Endothelial cell of umbilical vein (primary cell): ENCODE data around the gene MLLT1. TPM values are rescaled to one million over a fixed set of nuclear protein-coding genes. Genes with fewer than 3 reads are reported as not detected.

Experiments used
- BruUV-seq: library from RNA; stranded (reverse); fragments of 400-500 nt; replicated peaks from 2 replicates; lab custom pipeline; 2021; lab: Mats Ljungman, UMichigan
- CTCF ChIA-PET: fragments of 300-600, 350-600 bp; sonication (Branson Sonifier 250); formaldehyde crosslinking; loops from one replicate; lab custom pipeline; 2021; ENCODE audit warnings: antibody characterized with exemption, inconsistent platforms; lab: Charles Lee
- POLR2A ChIA-PET: fragments of 300-600, 350-600 bp; sonication (Branson Sonifier 250); formaldehyde crosslinking; loops from one replicate; lab custom pipeline; 2021; ENCODE audit warnings: antibody characterized with exemption, inconsistent platforms; lab: Charles Lee
- DNase-seq: peaks from one replicate; pipeline ENCODE4 v3.0.0-alpha.2; 2011; ENCODE audit warnings: low read depth, low spot score
- FAIRE-seq: peaks from 2 replicates; lab custom pipeline; 2011; peaks lifted over from hg19 to GRCh38; lab: Jason Lieb, UNC
- H2AFZ ChIP-seq: 2 replicates; pipeline ENCODE4 v1.6.0; 2012; ENCODE audit warnings: low read depth, low read length, control low read depth, inconsistent platforms
- H3K27ac ChIP-seq: 2 replicates; pipeline ENCODE4 v1.5.1; 2011; ENCODE audit warnings: low read depth, mild to moderate bottlenecking, control low read depth, low read length, moderate library complexity; ENCODE audit not compliant: insufficient read depth
- H3K27me3 ChIP-seq, 2 experiments: 2 replicates each; pipeline versions ENCODE4 v1.6.0 to v1.6.1; 2011; ENCODE audit warnings: low read length in 2 of 2, mixed read lengths in 1 of 2; ENCODE audit not compliant: control insufficient read depth in 2 of 2, insufficient read depth in 2 of 2
- H3K36me3 ChIP-seq, 2 experiments: 2 replicates in 1 of 2; 3 replicates in 1 of 2; pipeline ENCODE4 v1.5.1; 2011; ENCODE audit warnings: low read length in 2 of 2, mild to moderate bottlenecking in 1 of 2, moderate library complexity in 1 of 2; ENCODE audit not compliant: control insufficient read depth in 2 of 2, insufficient read depth in 2 of 2; ENCODE audit errors: extremely low read depth in 1 of 2
- H3K4me1 ChIP-seq: 3 replicates; pipeline ENCODE4 v1.5.1; 2011; ENCODE audit warnings: mild to moderate bottlenecking, low read length; ENCODE audit not compliant: control insufficient read depth, insufficient read depth; ENCODE audit errors: extremely low read depth
- H3K4me2 ChIP-seq: 2 replicates; pipeline ENCODE4 v1.6.1; 2011; ENCODE audit warnings: low read length, control low read depth, mixed read lengths; ENCODE audit not compliant: insufficient read depth
- H3K4me3 ChIP-seq, 3 experiments: fragments of 200-600 bp in 1 of 3; sonication (generic), shearing (Covaris generic) in 1 of 3; replicated peaks in 1 of 3; 2 replicates each; pipeline ENCODE4 v1.5.1; 2011 to 2016; ENCODE audit warnings: control low read depth in 3 of 3, low read length in 3 of 3, mild to moderate bottlenecking in 2 of 3, inconsistent platforms in 1 of 3, low read depth in 1 of 3, moderate library complexity in 1 of 3; ENCODE audit not compliant: insufficient read depth in 1 of 3
- H3K79me2 ChIP-seq: 2 replicates; pipeline ENCODE4 v1.6.0; 2012; ENCODE audit warnings: low read length, inconsistent platforms; ENCODE audit not compliant: control insufficient read depth, insufficient read depth
- H3K9ac ChIP-seq: replicated peaks from 2 replicates; pipeline ENCODE3; 2011; ENCODE audit warnings: low read length, control low read depth; ENCODE audit not compliant: insufficient read depth; ENCODE audit errors: extremely low read depth
- H3K9me1 ChIP-seq: replicated peaks from 3 replicates; pipeline ENCODE4 v1.6.0; 2011; ENCODE audit warnings: mild to moderate bottlenecking, low read length; ENCODE audit not compliant: control insufficient read depth, insufficient read depth; ENCODE audit errors: extremely low read depth
- H3K9me3 ChIP-seq: replicated peaks from 2 replicates; pipeline ENCODE4 v1.5.1; 2012; ENCODE audit warnings: low read length, inconsistent platforms; ENCODE audit not compliant: control insufficient read depth, insufficient read depth
- H4K20me1 ChIP-seq: replicated peaks from 2 replicates; pipeline ENCODE3; 2011; ENCODE audit warnings: mild to moderate bottlenecking, low read length; ENCODE audit not compliant: control insufficient read depth, insufficient read depth; ENCODE audit errors: extremely low read depth
- CTCF ChIP-seq, 2 donors: IDR thresholded peaks; 1 replicate in 1 of 2; 2 replicates in 1 of 2; pipeline ENCODE4 v1.5.1; 2011; ENCODE audit warnings: low read length in 2 of 2, mild to moderate bottlenecking in 2 of 2, moderate library complexity in 2 of 2, control low read depth in 1 of 2, inconsistent platforms in 1 of 2, low read depth in 1 of 2; ENCODE audit not compliant: insufficient read depth in 1 of 2; ENCODE audit errors: extremely low read depth in 1 of 2
- EZH2 ChIP-seq: IDR thresholded peaks from 2 replicates; pipeline ENCODE4 v1.6.1; 2012; ENCODE audit warnings: borderline replicate concordance, low read depth, mild to moderate bottlenecking, moderate library complexity, low read length, inconsistent platforms; ENCODE audit not compliant: severe bottlenecking
- FOS ChIP-seq: IDR thresholded peaks from 2 replicates; pipeline ENCODE4 v1.6.1; 2011; ENCODE audit warnings: mild to moderate bottlenecking, low read length, moderate library complexity, borderline replicate concordance; ENCODE audit not compliant: insufficient read depth
- GATA2 ChIP-seq: IDR thresholded peaks from 2 replicates; pipeline ENCODE4 v1.7.0; 2011; ENCODE audit warnings: low read depth, mild to moderate bottlenecking, moderate library complexity, mixed read lengths, low read length; ENCODE audit not compliant: insufficient read length, insufficient read depth
- JUN ChIP-seq: IDR thresholded peaks from 2 replicates; pipeline ENCODE4 v1.6.1; 2011; ENCODE audit warnings: borderline replicate concordance, low read depth; ENCODE audit not compliant: insufficient read length, insufficient read depth
- MAX ChIP-seq: IDR thresholded peaks from 2 replicates; pipeline ENCODE4 v1.6.1; 2011; ENCODE audit not compliant: insufficient read depth, insufficient read length
- MYC ChIP-seq: IDR thresholded peaks from one replicate; pipeline ENCODE4 v1.6.1; 2011; ENCODE audit warnings: mild to moderate bottlenecking, low read depth, low read length
- POLR2A ChIP-seq: IDR thresholded peaks from 2 replicates; pipeline ENCODE4 v1.6.1; 2012; ENCODE audit warnings: low read depth, mild to moderate bottlenecking, control low read depth, low read length
- POLR2AphosphoS5 ChIP-seq: IDR thresholded peaks from 2 replicates; pipeline ENCODE4 v1.6.1; 2012; ENCODE audit warnings: low read depth, mild to moderate bottlenecking, control low read depth, low read length, moderate library complexity; ENCODE audit not compliant: insufficient read depth
- dilution Hi-C: fragments of 300-500 bp; cut with MboI; formaldehyde crosslinking; loops from one replicate; pipeline ENCODE4 v1.15.0; 2019; ENCODE audit warnings: low sequenced_read_pairs; ENCODE audit not compliant: extremely low pct_ligation_motif_present
- intact Hi-C: fragments of 100-400 bp; cut with micrococcal nuclease; formaldehyde crosslinking; loops from one replicate; pipeline ENCODE4 v1.10.0; 2022
- polyA plus RNA-seq, 4 experiments: library from polyadenylated mRNA; depleted of rRNA in 3 of 4; stranded (reverse) in 3 of 4; unstranded in 1 of 4; fragments of >200 nt; gene quantifications; 2 replicates each; pipeline versions ENCODE4 v1.2.1 to v1.2.3, GENCODE V29; 2011 to 2012; ENCODE audit warnings: missing spikeins in 1 of 4
- total RNA-seq: library from RNA; stranded (reverse); gene quantifications from 2 replicates; pipeline ENCODE4 v1.2.3, GENCODE V29; 2021

Gene MLLT1
- total and polyA plus RNA-seq, 2 donors (not counting 3 experiments of a cell fraction or from before 2014, with no cell fraction given), result 43.9 to 84.8 TPM

- H3K79me2 ChIP-seq, result no peaks in the 10 kb centered on the region
- intact Hi-C loops, result no loop called here
- no peak overlapping the region for H3K4me3 ChIP-seq
- no peak overlapping the region for H3K4me2 ChIP-seq
- no peaks in the 10 kb centered on the region for H3K9me1 ChIP-seq
- no peaks in the 10 kb centered on the region for H4K20me1 ChIP-seq
- dilution Hi-C loops, result no loop called here
- ChIA-PET CTCF (interaction anchor here (0.6 to 2.2 kb wide), 3 partner anchors 13 to 101 kb away, joined by 3 to 7 read pairs (median 3); no protein-coding TSS in a partner anchor), POLR2A (interaction anchor here (0.7 kb wide), 1 partner anchor 213 kb away, joined by 6 read pairs; no protein-coding TSS in a partner anchor)
- no peak overlapping the region for H3K9ac ChIP-seq
- no peaks in the 10 kb centered on the region for H3K36me3 ChIP-seq
- no peak for TF ChIP-seq POLR2AphosphoS5
- no peak for TF ChIP-seq CTCF (IDR thresholded peaks at IDR 0.05; ENCODE audit: extremely low read depth in 1 of 2, insufficient read depth in 1 of 2, low read depth in 1 of 2, low read length in 2 of 2)
- H3K9me3 ChIP-seq, result no peaks in the 10 kb centered on the region
- H3K4me1 ChIP-seq, result no peaks in the 10 kb centered on the region
- FAIRE-seq (no peak), DNase-seq (no peak)
- no peak overlapping the region for H2AFZ ChIP-seq
- H3K27me3 ChIP-seq, result no peaks in the 10 kb centered on the region
- H3K27ac ChIP-seq, result no peak overlapping the region
- no TSS peak for BruUV-seq
Observed at GRCh38 chr19:6319376-6319775, 39.6 kb upstream of the MLLT1 start.

- no peak overlapping the region for H2AFZ ChIP-seq
- H3K4me1 ChIP-seq, result no peaks in the 10 kb centered on the region
- POLR2A ChIA-PET, result no interaction called here
- TF ChIP-seq JUN (no peak), POLR2AphosphoS5 (no peak), GATA2 (no peak), FOS (no peak), CTCF (IDR thresholded peaks at IDR 0.05; ENCODE audit: extremely low read depth in 1 of 2, insufficient read depth in 1 of 2, low read depth in 1 of 2, low read length in 2 of 2) (no peak), MAX (no peak), MYC (no peak), EZH2 (no peak), POLR2A (no peak)
- no peak overlapping the region for H3K4me3 ChIP-seq
- DNase-seq, result no peak
- dilution Hi-C loops (no loop called here), intact Hi-C loops (no loop called here)
- BruUV-seq, result no TSS peak
- H3K4me2 ChIP-seq, result no peak overlapping the region
- CTCF ChIA-PET, result interaction anchor here (0.8 to 1.2 kb wide), 2 partner anchors 18 to 35 kb away, joined by 3 read pairs; no protein-coding TSS in a partner anchor
- no peak for FAIRE-seq
- no peaks in the 10 kb centered on the region for H3K9me3 ChIP-seq
- no peak overlapping the region for H3K27ac ChIP-seq
- no peaks in the 10 kb centered on the region for H3K27me3 ChIP-seq
- H3K9ac ChIP-seq, result no peak overlapping the region
- no peaks in the 10 kb centered on the region for H3K9me1 ChIP-seq
- H3K79me2 ChIP-seq, result no peaks in the 10 kb centered on the region
- H4K20me1 ChIP-seq, result no peaks in the 10 kb centered on the region
- no peaks in the 10 kb centered on the region for H3K36me3 ChIP-seq
Observed at GRCh38 chr19:6318772-6319171, 39.0 kb upstream of the MLLT1 start.
